Liver (tissue), 9 donors: ENCODE data around the gene USP40. TPM values are rescaled to one million over a fixed set of nuclear protein-coding genes. Genes with fewer than 3 reads are reported as not detected.

Source experiments
- DNase-seq: peaks from one replicate; pipeline ENCODE4 v3.0.0-alpha.2; 2017; ENCODE audit warnings: low spot score
- H3K27ac ChIP-seq, 2 donors: one replicate each; pipeline ENCODE4 v1.7.0; 2013; ENCODE audit warnings: inconsistent platforms in 2 of 2, low read length in 2 of 2, control low read depth in 1 of 2, low read depth in 1 of 2, mild to moderate bottlenecking in 1 of 2
- H3K27me3 ChIP-seq, 4 donors: one replicate each; pipeline versions ENCODE4 v1.6.1 to v1.7.0; 2013; ENCODE audit warnings: low read length in 3 of 4, inconsistent platforms in 1 of 4, mild to moderate bottlenecking in 1 of 4, moderate library complexity in 1 of 4; ENCODE audit not compliant: control insufficient read depth in 4 of 4, insufficient read depth in 4 of 4
- H3K36me3 ChIP-seq, 4 donors: one replicate each; pipeline versions ENCODE4 v1.6.1 to v1.7.0; 2013; ENCODE audit warnings: low read length in 3 of 4, mild to moderate bottlenecking in 3 of 4, low read depth in 1 of 4, moderate library complexity in 1 of 4; ENCODE audit not compliant: control insufficient read depth in 4 of 4, insufficient read depth in 3 of 4
- H3K4me1 ChIP-seq, 4 donors: one replicate each; pipeline versions ENCODE4 v1.6.1 to v1.7.0; 2013; ENCODE audit warnings: low read length in 3 of 4, mild to moderate bottlenecking in 3 of 4, moderate library complexity in 1 of 4; ENCODE audit not compliant: control insufficient read depth in 4 of 4, insufficient read depth in 4 of 4
- H3K4me3 ChIP-seq, 3 donors: one replicate each; pipeline versions ENCODE4 v1.6.1 to v1.7.0; 2013; ENCODE audit warnings: low read length in 3 of 3, control low read depth in 1 of 3, low read depth in 1 of 3, mild to moderate bottlenecking in 1 of 3
- H3K9ac ChIP-seq, 2 donors: one replicate each; pipeline ENCODE4 v1.7.0; 2013; ENCODE audit warnings: low read length in 2 of 2, mild to moderate bottlenecking in 2 of 2, moderate library complexity in 2 of 2, control low read depth in 1 of 2, low read depth in 1 of 2
- H3K9me3 ChIP-seq, 4 donors: one replicate each; pipeline versions ENCODE4 v1.6.1 to v1.7.0; 2013; ENCODE audit warnings: low read length in 3 of 4; ENCODE audit not compliant: control insufficient read depth in 4 of 4
- CTCF ChIP-seq: fragments of 150-350 bp; IDR thresholded peaks from 2 replicates; pipeline ENCODE4 v1.5.1; 2017; ENCODE audit warnings: improper control_type of control experiment, low read depth, low read length; ENCODE audit not compliant: missing input control
- EGR1 ChIP-seq, 2 donors: IDR thresholded peaks; 2 replicates each; pipeline ENCODE4 v1.6.1; 2016 to 2018; ENCODE audit warnings: antibody characterized with exemption in 2 of 2, low read depth in 2 of 2
- FOXA1 ChIP-seq: IDR thresholded peaks from 2 replicates; pipeline ENCODE4 v1.6.1; 2016; ENCODE audit warnings: antibody characterized with exemption
- FOXA2 ChIP-seq: IDR thresholded peaks from 2 replicates; pipeline ENCODE4 v1.6.1; 2016; ENCODE audit warnings: antibody characterized with exemption
- GABPA ChIP-seq, 2 donors: IDR thresholded peaks in 1 of 2; conservative IDR thresholded peaks in 1 of 2; 2 replicates each; pipeline ENCODE4 v1.6.1; 2016; ENCODE audit warnings: antibody characterized with exemption in 2 of 2, mild to moderate bottlenecking in 1 of 2, moderate library complexity in 1 of 2
- HNF4A ChIP-seq, 2 donors: conservative IDR thresholded peaks; 2 replicates each; pipeline ENCODE4 v1.6.1; 2016; ENCODE audit warnings: antibody characterized with exemption in 2 of 2, mild to moderate bottlenecking in 2 of 2
- HNF4G ChIP-seq: IDR thresholded peaks from 2 replicates; pipeline ENCODE4 v1.6.1; 2016; ENCODE audit warnings: antibody characterized with exemption
- JUND ChIP-seq, 2 donors: IDR thresholded peaks; 2 replicates each; pipeline ENCODE4 v1.6.1; 2016; ENCODE audit warnings: antibody characterized with exemption in 2 of 2
- MAX ChIP-seq: IDR thresholded peaks from 2 replicates; pipeline ENCODE4 v1.6.1; 2016; ENCODE audit warnings: antibody characterized with exemption
- NR2F2 ChIP-seq: IDR thresholded peaks from 2 replicates; pipeline ENCODE4 v1.6.1; 2016; ENCODE audit warnings: antibody characterized with exemption
- RAD21 ChIP-seq, 2 donors: IDR thresholded peaks; 2 replicates each; pipeline ENCODE4 v1.6.1; 2016; ENCODE audit warnings: antibody characterized with exemption in 2 of 2, mild to moderate bottlenecking in 2 of 2
- REST ChIP-seq: IDR thresholded peaks from 2 replicates; pipeline ENCODE4 v1.6.1; 2016; ENCODE audit warnings: antibody characterized with exemption, mild to moderate bottlenecking
- RXRA ChIP-seq, 2 donors: IDR thresholded peaks; 2 replicates each; pipeline ENCODE4 v1.6.1; 2017 to 2018; ENCODE audit warnings: antibody characterized with exemption in 2 of 2, mild to moderate bottlenecking in 1 of 2
- SP1 ChIP-seq: IDR thresholded peaks from 2 replicates; pipeline ENCODE4 v1.6.1; 2018; ENCODE audit warnings: antibody characterized with exemption, mild to moderate bottlenecking
- TAF1 ChIP-seq: conservative IDR thresholded peaks from 2 replicates; pipeline ENCODE4 v1.6.1; 2016; ENCODE audit warnings: antibody characterized with exemption, mild to moderate bottlenecking
- ZBTB33 ChIP-seq: IDR thresholded peaks from 2 replicates; pipeline ENCODE4 v1.6.1; 2016; ENCODE audit warnings: antibody characterized with exemption
- WGBS: extraction: QIAGEN DNeasy Blood & Tissue Kit; methylation state at CpG from one replicate; pipeline ENCODE4 v1.1.7; 2013; 5-methylcytosine and 5-hydroxymethylcytosine counted together
- polyA plus RNA-seq, 2 donors: library from polyadenylated mRNA; stranded (reverse) in 1 of 2; unstranded in 1 of 2; fragments of 200-250 nt in 1 of 2; fragments of >200 nt in 1 of 2; fragmentation: Nextera tagmentation in 1 of 2; extraction: Ambion mirVana in 1 of 2; gene quantifications; one replicate each; pipeline versions ENCODE4 v1.2.1 to v1.2.3, GENCODE V29; 2013 to 2015
- total RNA-seq, 2 donors: library from RNA; depleted of rRNA; stranded (reverse); fragments of >200 nt; gene quantifications; one replicate each; pipeline ENCODE4 v1.2.3, GENCODE V29; 2014
- donor health status: healthy.
- donor health status: healthy.
- donor health status: healthy.
- donor health status: healthy.
- donor health status: healthy.

Gene USP40
- total and polyA plus RNA-seq, 4 donors, result 12.0 to 29.0 (median 17.1) TPM

GRCh38 chr2:233503947-233504637 lies 62.5 kb downstream of the USP40 start:
- H3K36me3 ChIP-seq, result peaks cover 0 to 28% (median 17%) of the 10 kb centered on the region in 4 donors
- H3K9ac ChIP-seq, result no peak overlapping the region
- no peaks in the 10 kb centered on the region for H3K4me1 ChIP-seq
- H3K9me3 ChIP-seq, result peaks cover 0 to 4% (median 0%) of the 10 kb centered on the region in 4 donors
- 93% methylated on average over 1 of the region's 1 CpG for WGBS
- H3K4me3 ChIP-seq, result no peak overlapping the region
- H3K27ac ChIP-seq, result no peak overlapping the region
- H3K27me3 ChIP-seq, result no peaks in the 10 kb centered on the region
- DNase-seq, result no peak
- TF ChIP-seq ZBTB33 (no peak), HNF4A (conservative IDR thresholded peaks at IDR 0.05) (no peak), RXRA (IDR thresholded peaks at IDR 0.05) (no peak), FOXA2 (no peak), CTCF (no peak)

GRCh38 chr2:233503481-233503880 lies 63.1 kb downstream of the USP40 start:
- Histone ChIP-seq H3K36me3 (peaks cover 0 to 34% (median 19%) of the 10 kb centered on the region in 4 donors), H3K27ac (no peak overlapping the region), H3K9ac (no peak overlapping the region), H3K4me3 (no peak overlapping the region), H3K4me1 (no peaks in the 10 kb centered on the region), H3K27me3 (no peaks in the 10 kb centered on the region), H3K9me3 (peaks cover 0 to 4% (median 0%) of the 10 kb centered on the region in 4 donors)
- TF ChIP-seq FOXA1, result no peak
- no peak for TF ChIP-seq TAF1
- TF ChIP-seq NR2F2, result no peak
- TF ChIP-seq FOXA2, result no peak
- TF ChIP-seq EGR1 (IDR thresholded peaks at IDR 0.05; ENCODE audit: low read depth in 2 of 2), result no peak
- 97% methylated on average over 1 of the region's 1 CpG for WGBS
- no peak for DNase-seq

GRCh38 chr2:233501198-233502076 lies 65.1 kb downstream of the USP40 start:
- no peaks in the 10 kb centered on the region for H3K27me3 ChIP-seq
- no peak overlapping the region for H3K9ac ChIP-seq
- DNase-seq, result no peak
- H3K4me3 ChIP-seq, result no peak overlapping the region
- WGBS, result 97% methylated on average over 3 of the region's 3 CpGs
- no peaks in the 10 kb centered on the region for H3K4me1 ChIP-seq
- no peak overlapping the region for H3K27ac ChIP-seq
- H3K9me3 ChIP-seq, result peaks cover 0 to 4% (median 0%) of the 10 kb centered on the region in 4 donors
- peaks cover 0 to 40% (median 23%) of the 10 kb centered on the region in 4 donors for H3K36me3 ChIP-seq
- no peak for TF ChIP-seq RAD21 (IDR thresholded peaks at IDR 0.05)
- no peak for TF ChIP-seq REST
- TF ChIP-seq MAX, result no peak
- TF ChIP-seq SP1, result no peak
- no peak for TF ChIP-seq EGR1 (IDR thresholded peaks at IDR 0.05; ENCODE audit: low read depth in 2 of 2)
- TF ChIP-seq NR2F2, result no peak
- no peak for TF ChIP-seq JUND (IDR thresholded peaks at IDR 0.05)
- TF ChIP-seq CTCF, result no peak
- TF ChIP-seq HNF4G, result no peak
- TF ChIP-seq GABPA (IDR thresholded peaks at IDR 0.05 in 1 of 2, conservative IDR thresholded peaks at IDR 0.05 in 1 of 2), result no peak
